HG03196 (cell line): ENCODE data around the gene TM9SF4.

ENCODE experiments used
- ATAC-seq: cut with Tn5 transposase; IDR thresholded peaks from one replicate; pipeline ENCODE4 v1.9.1; 2021; ENCODE audit not compliant: unreplicated experiment

The TM9SF4 gene

DNA sequence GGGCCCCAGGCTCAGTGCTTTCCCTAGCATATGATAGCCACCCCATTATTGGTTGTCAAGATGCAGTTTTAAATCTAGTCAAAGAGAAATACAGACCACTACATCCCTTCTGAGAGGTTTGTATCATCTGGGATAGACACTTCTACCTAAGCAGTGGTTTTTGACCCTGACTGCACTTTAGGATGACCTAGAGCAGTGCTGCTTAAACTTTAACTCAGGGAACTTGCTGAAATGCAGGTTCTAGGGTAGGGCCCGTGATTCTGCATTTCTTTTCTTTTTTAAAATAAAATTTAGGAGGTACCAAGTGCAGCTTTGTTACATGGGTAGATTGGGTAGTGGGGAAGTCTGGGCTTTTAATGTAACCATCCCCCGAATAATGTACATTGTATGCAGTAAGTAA lies 18.7 kb downstream of the TM9SF4 start:
- ATAC-seq = no peak

DNA sequence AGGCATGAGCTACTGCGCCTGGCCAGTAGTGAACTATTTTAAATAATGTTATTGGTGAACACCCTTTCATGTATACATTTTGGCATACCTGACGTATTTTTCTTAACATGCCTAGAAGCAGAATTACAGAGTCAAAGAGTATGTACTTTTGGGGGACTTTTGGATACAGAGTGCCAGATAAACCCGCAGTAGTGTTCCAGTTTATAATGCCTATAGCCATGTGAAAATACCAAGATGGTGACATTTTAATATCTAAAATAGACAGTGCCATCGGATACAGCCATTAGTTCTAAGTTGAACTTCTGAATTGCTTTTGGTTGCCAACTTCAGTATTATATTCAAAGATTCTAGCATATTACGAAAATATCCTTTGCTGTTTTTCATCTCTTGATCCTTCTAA lies 20.3 kb downstream of the TM9SF4 start:
- no peak for ATAC-seq

GRCh38 chr20:32130352-32130751 lies 20.8 kb downstream of the TM9SF4 start:
- no peak for ATAC-seq

GRCh38 chr20:32130965-32131364 lies 21.5 kb downstream of the TM9SF4 start:
- no peak for ATAC-seq

GRCh38 chr20:32132911-32133549 lies 23.5 kb downstream of the TM9SF4 start:
- no peak for ATAC-seq

- ATAC-seq = no peak
Measured at GRCh38 chr20:32134026-32134425, 24.5 kb downstream of the TM9SF4 start.

- no peak for ATAC-seq
Measured at GRCh38 chr20:32135983-32136515, 26.5 kb downstream of the TM9SF4 start.

DNA sequence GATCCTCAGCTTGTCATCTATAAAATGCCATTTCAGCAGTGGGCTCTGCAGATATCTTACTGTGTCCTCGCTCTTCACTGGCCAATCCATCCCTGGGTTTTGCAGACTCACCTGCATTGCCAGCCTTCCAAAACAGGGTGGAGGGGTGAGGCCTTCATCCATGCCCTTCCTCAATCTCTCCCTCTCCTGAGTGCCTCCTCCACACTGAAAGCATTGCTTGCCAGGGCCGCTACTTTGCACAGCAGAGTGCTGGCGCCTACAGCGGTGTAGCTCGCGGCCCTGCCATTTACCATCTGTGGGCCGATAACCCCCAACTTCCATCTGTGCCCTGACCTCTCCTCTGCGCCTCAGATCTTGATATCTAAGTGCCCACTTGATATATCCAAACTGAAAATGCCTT lies 29.4 kb downstream of the TM9SF4 start:
- no peak for ATAC-seq

DNA sequence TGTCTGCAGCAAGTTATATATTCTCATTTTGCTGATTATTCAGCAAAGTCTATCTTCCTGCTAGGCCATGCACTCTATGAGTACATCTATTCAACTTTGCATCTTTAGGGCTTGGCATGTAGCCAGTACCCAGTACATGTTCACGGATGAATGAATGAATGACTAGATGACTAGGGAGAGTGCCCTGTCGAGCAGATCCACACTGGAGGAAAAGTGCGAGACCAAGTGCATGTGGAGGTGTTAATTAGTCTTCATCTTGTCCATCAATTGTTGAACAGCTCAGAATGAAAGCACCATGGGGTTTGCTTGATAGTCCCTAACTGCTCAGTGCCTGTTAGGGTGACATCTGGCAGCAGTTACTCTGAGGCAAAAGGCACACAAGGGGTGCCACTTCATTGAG lies 30.4 kb downstream of the TM9SF4 start:
- ATAC-seq = no peak

DNA sequence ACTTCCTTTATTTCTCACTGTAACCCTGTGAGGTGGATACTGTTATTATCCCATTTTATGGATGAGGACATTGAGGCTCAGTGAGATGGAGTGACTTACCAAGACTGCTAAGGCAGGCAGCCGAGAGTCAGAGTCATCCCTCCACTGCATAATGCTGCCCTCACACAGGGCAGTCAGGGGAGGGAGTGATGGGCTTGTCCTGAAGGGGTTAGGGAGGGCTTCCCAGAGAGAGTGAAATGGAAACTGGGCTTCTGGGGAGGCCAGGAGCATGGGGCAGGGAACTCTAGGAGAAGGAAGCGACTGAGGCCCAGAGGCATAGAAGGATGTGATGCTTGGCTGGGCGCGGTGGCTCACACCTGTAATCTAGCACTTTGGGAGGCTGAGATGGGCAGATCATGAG lies 31.1 kb downstream of the TM9SF4 start:
- ATAC-seq = no peak

- no peak for ATAC-seq
Measured at GRCh38 chr20:32141465-32141980, 32.0 kb downstream of the TM9SF4 start.

- ATAC-seq = no peak
Measured at GRCh38 chr20:32142088-32142487, 32.6 kb downstream of the TM9SF4 start.

DNA sequence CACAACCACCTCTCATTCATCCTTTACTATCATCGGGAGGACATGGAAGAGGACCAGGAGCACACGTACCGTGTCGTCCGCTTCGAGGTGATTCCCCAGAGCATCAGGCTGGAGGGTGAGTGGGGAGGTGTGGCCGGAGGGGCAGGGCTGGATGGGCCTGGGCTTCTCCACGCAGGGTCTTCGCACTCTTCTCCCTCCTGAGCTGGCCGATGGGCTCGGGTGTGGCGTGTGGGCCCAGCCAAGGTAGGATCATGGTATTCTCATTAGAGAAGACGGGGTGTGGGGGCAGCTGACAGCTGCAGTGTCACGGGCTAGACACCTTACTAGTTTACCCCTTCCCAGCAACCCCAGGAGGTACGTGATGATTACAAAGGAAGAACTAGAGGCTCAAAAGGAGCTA lies 33.5 kb downstream of the TM9SF4 start:
- ATAC-seq = no peak

DNA sequence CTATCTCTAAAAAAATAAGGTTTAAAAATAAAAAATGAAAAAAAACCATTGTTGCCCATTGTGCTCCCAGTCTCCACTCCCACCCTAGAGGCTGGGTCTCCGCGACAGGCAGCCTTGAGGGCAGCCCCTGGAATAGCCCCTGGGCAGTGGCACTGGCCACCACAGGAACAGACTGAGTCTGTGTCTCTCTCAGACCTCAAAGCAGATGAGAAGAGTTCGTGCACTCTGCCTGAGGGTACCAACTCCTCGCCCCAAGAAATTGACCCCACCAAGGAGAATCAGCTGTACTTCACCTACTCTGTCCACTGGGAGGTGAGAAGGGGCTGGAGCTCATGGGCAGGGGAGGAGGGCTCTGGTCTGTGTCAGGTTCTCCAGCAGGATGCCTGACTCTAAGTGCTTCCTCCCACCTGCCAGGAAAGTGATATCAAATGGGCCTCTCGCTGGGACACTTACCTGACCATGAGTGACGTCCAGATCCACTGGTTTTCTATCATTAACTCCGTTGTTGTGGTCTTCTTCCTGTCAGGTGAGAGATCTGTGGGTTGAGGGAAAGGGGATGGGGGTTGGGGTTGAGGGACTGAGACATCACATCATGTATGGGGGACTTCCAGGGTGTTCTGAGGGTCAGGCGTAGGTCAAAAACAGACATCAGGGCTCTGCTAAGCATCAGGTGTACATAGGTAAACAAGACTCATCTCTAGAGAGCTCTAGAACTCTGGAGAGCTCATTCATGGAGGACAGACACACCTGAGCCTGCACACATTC lies 35.6 kb downstream of the TM9SF4 start:
- no peak for ATAC-seq

GRCh38 chr20:32149566-32150170 lies 40.2 kb downstream of the TM9SF4 start:
- ATAC-seq = no peak

DNA sequence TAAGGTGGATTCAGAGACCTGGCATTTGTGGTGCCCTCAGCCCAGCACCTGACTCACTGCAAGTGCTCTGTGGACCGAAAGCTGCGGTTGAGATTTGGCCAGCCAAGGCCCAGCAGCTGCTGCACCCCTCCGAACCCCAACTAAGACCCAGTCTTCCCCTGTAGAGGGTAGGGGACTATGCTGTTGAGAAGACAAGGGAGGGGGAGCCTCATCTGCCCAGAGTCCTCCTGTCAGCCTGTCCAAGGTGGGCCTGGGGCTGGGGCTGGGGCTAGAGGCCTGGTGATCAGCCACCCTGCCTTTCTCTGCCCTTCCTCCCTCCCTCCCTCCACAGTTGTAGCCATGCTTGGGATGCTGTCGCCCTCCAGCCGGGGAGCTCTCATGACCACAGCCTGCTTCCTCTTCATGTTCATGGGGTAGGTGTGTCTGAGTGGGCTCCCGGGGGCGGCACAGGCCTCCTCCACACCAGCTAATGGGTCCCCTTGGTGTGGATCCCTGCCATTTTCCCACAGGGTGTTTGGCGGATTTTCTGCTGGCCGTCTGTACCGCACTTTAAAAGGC lies 40.9 kb downstream of the TM9SF4 start:
- no peak for ATAC-seq

DNA sequence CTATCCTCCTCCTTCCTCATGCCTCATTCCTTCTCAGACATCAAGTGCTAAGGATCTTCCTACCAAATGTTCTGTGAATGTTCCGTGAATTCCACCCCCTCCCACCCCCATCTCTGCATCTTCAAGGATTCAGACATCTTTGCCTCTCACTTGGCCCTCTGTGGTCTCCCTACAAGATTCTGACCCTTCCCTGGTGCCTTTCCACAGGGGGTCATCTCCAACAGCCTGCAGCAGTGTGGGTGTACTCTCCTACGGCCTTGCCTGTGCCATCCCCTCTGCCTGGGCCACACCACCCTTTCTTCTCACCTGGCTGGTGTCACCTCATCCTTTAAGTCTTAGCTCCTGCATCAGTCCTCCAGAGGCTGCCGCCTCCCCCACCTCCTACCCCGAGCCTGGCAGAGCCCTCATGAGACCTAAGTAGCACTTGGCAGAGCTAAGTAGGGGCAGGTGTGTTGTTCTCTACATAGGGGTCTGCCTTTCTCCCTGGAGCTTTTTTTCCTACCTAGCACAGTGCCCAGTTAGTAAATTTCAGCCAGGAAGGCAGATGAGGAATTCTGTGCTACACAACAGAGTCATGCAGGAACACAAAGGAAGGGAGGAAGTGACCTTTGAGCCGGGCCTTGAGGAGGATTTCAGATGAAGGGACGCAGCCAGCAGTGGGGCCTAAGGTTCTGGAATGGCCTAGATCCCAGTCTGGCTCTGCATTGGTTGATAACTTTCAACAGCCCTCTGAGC lies 43.1 kb downstream of the TM9SF4 start:
- no peak for ATAC-seq

DNA sequence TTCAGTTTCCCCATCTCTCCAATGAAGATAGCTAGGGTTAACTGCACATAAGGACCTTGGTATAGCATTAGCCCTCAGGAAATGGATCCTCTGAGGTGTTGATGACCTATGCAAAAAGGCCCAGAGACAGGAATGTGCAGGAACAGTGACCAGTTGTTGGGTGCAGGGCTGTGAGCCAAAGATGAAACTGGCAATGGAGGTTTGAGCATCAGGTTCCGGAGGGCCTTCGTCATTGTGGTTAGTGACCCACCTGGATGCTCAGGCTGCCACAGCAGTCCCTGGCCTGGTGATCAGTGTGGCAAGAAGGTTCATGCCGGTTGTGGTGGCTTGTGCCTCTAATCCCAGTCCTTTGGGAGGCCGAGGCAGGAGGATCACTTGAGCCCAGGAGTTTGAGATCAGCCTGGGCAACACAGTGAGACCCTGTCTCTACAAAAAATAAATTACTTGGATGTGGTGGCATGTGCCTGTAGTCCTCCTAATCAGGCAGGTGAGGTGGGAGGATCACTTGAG lies 43.7 kb downstream of the TM9SF4 start:
- no peak for ATAC-seq

DNA sequence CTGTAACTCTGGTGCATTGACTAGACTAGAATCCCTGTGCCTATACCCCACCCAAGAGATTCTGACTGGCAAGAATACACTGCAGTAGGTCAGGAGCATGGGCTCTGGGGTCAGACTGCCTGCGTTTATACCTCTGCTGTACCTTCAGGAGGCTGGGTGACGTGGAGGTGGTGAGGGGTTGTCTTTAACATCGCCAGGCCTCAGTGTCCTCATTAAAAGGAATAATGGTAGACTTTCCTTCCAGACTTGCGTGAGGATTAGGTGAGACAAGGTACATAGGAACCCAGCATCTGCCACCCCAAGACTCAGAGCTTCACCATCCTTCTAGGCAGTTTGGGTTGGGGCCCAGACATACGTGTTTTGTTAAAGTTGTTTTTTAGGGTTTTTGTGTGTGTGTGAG lies 44.3 kb downstream of the TM9SF4 start:
- no peak for ATAC-seq
